GM12878 (cell line): ENCODE data around the gene FEN1. TPM values are rescaled to one million over a fixed set of nuclear protein-coding genes. Genes with fewer than 3 reads are reported as not detected.

Experiments used
- ATAC-seq: fragments of 200-7000 bp; cut with Tn5 transposase; 3 replicates; pipeline ENCODE4 v1.9.1; 2020; ENCODE audit warnings: mild to moderate bottlenecking, moderate library complexity
- BruUV-seq: library from RNA; stranded (reverse); fragments of 400-500 nt; replicated peaks from 2 replicates; lab custom pipeline; 2021; lab: Mats Ljungman, UMichigan
- CTCF ChIA-PET: fragments of 300-600 bp; sonication (Branson Sonifier 250); formaldehyde crosslinking; extraction: SDS; loops from one replicate; lab custom pipeline; 2021; ENCODE audit warnings: inconsistent platforms; lab: Yijun Ruan, JAX
- POLR2A ChIA-PET: fragments of 350-600 bp; formaldehyde crosslinking; extraction: SDS; loops from one replicate; lab custom pipeline; 2021; ENCODE audit warnings: inconsistent platforms; lab: Charles Lee
- RAD21 ChIA-PET: fragments of 300-600 bp; sonication (Branson Sonifier 250); formaldehyde crosslinking; loops from one replicate; lab custom pipeline; 2023; ENCODE audit warnings: antibody characterized with exemption; ENCODE audit not compliant: unreplicated experiment; lab: Charles Lee
- SMC1A ChIA-PET: fragments of 300-600 bp; sonication (Branson Sonifier 250); formaldehyde crosslinking; loops from one replicate; lab custom pipeline; 2023; ENCODE audit not compliant: unreplicated experiment, uncharacterized antibody; lab: Charles Lee
- DNase-seq: peaks from one replicate; pipeline ENCODE4 v3.0.0-alpha.2; 2011; ENCODE audit warnings: low read depth, low spot score
- FAIRE-seq: peaks from 3 replicates; lab custom pipeline; 2011; peaks lifted over from hg19 to GRCh38; lab: Jason Lieb, UNC
- H2AFZ ChIP-seq: 2 replicates; pipeline ENCODE4 v1.6.0; 2011; ENCODE audit warnings: low read depth, low read length, control low read depth; ENCODE audit not compliant: control insufficient read depth
- H3K27ac ChIP-seq: 2 replicates; pipeline ENCODE4 v1.5.1; 2011; ENCODE audit warnings: control low read depth; ENCODE audit not compliant: control insufficient read depth, insufficient read depth
- H3K27me3 ChIP-seq, 2 experiments: replicated peaks in 1 of 2; 2 replicates each; pipeline versions ENCODE4 v1.6.0 to v1.6.1; 2011; ENCODE audit warnings: low read length in 1 of 2; ENCODE audit not compliant: control insufficient read depth in 2 of 2, insufficient read depth in 2 of 2
- H3K36me3 ChIP-seq, 2 experiments: 2 replicates each; pipeline ENCODE4 v1.5.1; 2011; ENCODE audit warnings: low read length in 1 of 2; ENCODE audit not compliant: control insufficient read depth in 2 of 2, insufficient read depth in 2 of 2
- H3K4me1 ChIP-seq: 2 replicates; pipeline ENCODE4 v1.6.1; 2011; ENCODE audit warnings: mild to moderate bottlenecking, low read length, moderate library complexity, mixed read lengths; ENCODE audit not compliant: control insufficient read depth, insufficient read depth
- H3K4me2 ChIP-seq: 2 replicates; pipeline ENCODE4 v1.6.0; 2011; ENCODE audit warnings: control low read depth; ENCODE audit not compliant: control insufficient read depth, insufficient read depth
- H3K4me3 ChIP-seq: fragments of 200-600 bp; sonication (generic); 2 replicates; pipeline ENCODE4 v1.5.1; 2016
- H3K79me2 ChIP-seq: 2 replicates; pipeline ENCODE4 v1.6.0; 2011; ENCODE audit warnings: low read length; ENCODE audit not compliant: control insufficient read depth, insufficient read depth
- H3K9ac ChIP-seq: 2 replicates; pipeline ENCODE4 v1.8.0; 2011; ENCODE audit warnings: low read length, control low read depth, mixed read lengths; ENCODE audit not compliant: control insufficient read depth, insufficient read depth
- H3K9me3 ChIP-seq: replicated peaks from 3 replicates; pipeline ENCODE4 v1.5.1; 2011; ENCODE audit warnings: mild to moderate bottlenecking, low read length; ENCODE audit not compliant: control insufficient read depth, insufficient read depth
- H4K20me1 ChIP-seq: 2 replicates; pipeline ENCODE4 v1.6.0; 2011; ENCODE audit not compliant: control insufficient read depth, insufficient read depth
- BMI1 ChIP-seq: fragments of 450-650 bp; IDR thresholded peaks from 2 replicates; pipeline ENCODE4 v1.6.1; 2016; ENCODE audit warnings: mild to moderate bottlenecking, moderate library complexity, borderline replicate concordance
- CREM ChIP-seq: IDR thresholded peaks from 2 replicates; pipeline ENCODE4 v1.6.1; 2014; ENCODE audit warnings: antibody characterized with exemption, low read depth
- EED ChIP-seq: sonication (generic); IDR thresholded peaks from 2 replicates; pipeline ENCODE4 v1.6.1; 2016; ENCODE audit warnings: antibody characterized with exemption, low read depth
- ESRRA ChIP-seq: IDR thresholded peaks from 2 replicates; pipeline ENCODE4 v1.6.1; 2012; ENCODE audit warnings: mild to moderate bottlenecking, low read length, improper control_type of control experiment
- HDAC6 ChIP-seq: fragments of 200-600 bp; sonication (generic); IDR thresholded peaks from one replicate; pipeline ENCODE4 v1.8.0; 2017; ENCODE audit warnings: antibody characterized with exemption; ENCODE audit not compliant: unreplicated experiment
- NBN ChIP-seq: fragments of 450-650 bp; IDR thresholded peaks from 2 replicates; pipeline ENCODE4 v1.6.1; 2016
- NFXL1 ChIP-seq: fragments of 450-650 bp; IDR thresholded peaks from 2 replicates; pipeline ENCODE4 v1.6.1; 2017; ENCODE audit warnings: antibody characterized with exemption, mild to moderate bottlenecking, borderline replicate concordance
- PBX3 ChIP-seq: IDR thresholded peaks from 2 replicates; pipeline ENCODE4 v1.6.1; 2011; ENCODE audit warnings: mild to moderate bottlenecking, low read depth, low read length, moderate library complexity; ENCODE audit not compliant: insufficient replicate concordance
- POLR2A ChIP-seq: IDR thresholded peaks from 2 replicates; pipeline ENCODE4 v1.6.1; 2011; ENCODE audit warnings: low read depth, mild to moderate bottlenecking, low read length
- RFX5 ChIP-seq: IDR thresholded peaks from 2 replicates; pipeline ENCODE4 v1.6.1; 2011; ENCODE audit warnings: low read depth, low read length, improper control_type of control experiment
- SPI1 ChIP-seq: IDR thresholded peaks from 2 replicates; pipeline ENCODE4 v1.6.1; 2011; ENCODE audit warnings: low read depth, mild to moderate bottlenecking, low read length, moderate library complexity, borderline replicate concordance; ENCODE audit not compliant: insufficient read depth
- TBL1XR1 ChIP-seq: IDR thresholded peaks from 2 replicates; pipeline ENCODE4 v1.6.1; 2012; ENCODE audit warnings: low read depth, low read length, improper control_type of control experiment
- WGBS: methylation state at CpG from one replicate; pipeline ENCODE4 v1.1.6; 2016; ENCODE audit warnings: low lambda C conversion rate; ENCODE audit not compliant: insufficient replicate concordance, insufficient coverage; ENCODE audit errors: missing lambda C conversion rate; 5-methylcytosine and 5-hydroxymethylcytosine counted together
- in situ Hi-C: fragments of 300-500 bp; cut with MboI; formaldehyde crosslinking; loops from 9 replicates; pipeline ENCODE4 v1.14.3; 2018; ENCODE audit warnings: mixed read lengths
- intact Hi-C: fragments of 100-400 bp; cut with micrococcal nuclease; formaldehyde crosslinking; loops from one replicate; pipeline ENCODE4 v1.14.2; 2022; ENCODE audit not compliant: unreplicated experiment
- polyA plus RNA-seq, 11 experiments: library from polyadenylated mRNA; depleted of rRNA in 4 of 11; unstranded in 6 of 11; stranded (reverse) in 5 of 11; fragments of >200 nt; fragmentation: Nextera tagmentation in 4 of 11; fragmentation: Illumina TruSeq in 1 of 11; extraction: Ambion mirVana in 4 of 11; extraction: Trizol in 1 of 11; gene quantifications; 1 replicate in 1 of 11; 2 replicates in 10 of 11; pipeline versions ENCODE4 v1.2.1 to v1.2.3, GENCODE V29; 2011 to 2016; ENCODE audit warnings: inconsistent platforms in 2 of 11, missing spikeins in 2 of 11, low read depth in 1 of 11
- total RNA-seq, 4 experiments: library from RNA; depleted of rRNA in 3 of 4; stranded (reverse); fragments of >200 nt in 3 of 4; fragmentation: Illumina TruSeq in 1 of 4; extraction: Trizol in 1 of 4; gene quantifications; 2 replicates each; pipeline versions ENCODE4 v1.2.1 to v1.2.3, GENCODE V29; 2013 to 2021
- TF ChIP-seq, protein P1 (sequence below): fragments of 450-650 bp; IDR thresholded peaks from 2 replicates; pipeline ENCODE4 v1.6.1; 2017; ENCODE audit warnings: mild to moderate bottlenecking, moderate library complexity

The FEN1 gene
- total and polyA plus RNA-seq, 10 of the 15 experiments (the other 5 are each of a cell fraction or from before 2014, with no cell fraction given), result 54.8 to 282 (median 125) TPM

GRCh38 chr11:61744181-61744580 lies 48.5 kb upstream of the FEN1 start:
- H3K4me2 ChIP-seq, result no peak overlapping the region
- FAIRE-seq, result no peak
- BruUV-seq, result no TSS peak
- H3K9ac ChIP-seq, result no peak overlapping the region
- 33% methylated on average over 20 of the region's 20 CpGs for WGBS
- in situ Hi-C loops (no loop called here), intact Hi-C loops (no loop called here)
- H4K20me1 ChIP-seq, result no peaks in the 10 kb centered on the region
- no peak overlapping the region for H3K27ac ChIP-seq
- H3K79me2 ChIP-seq, result no peaks in the 10 kb centered on the region
- no peak for TF ChIP-seq EED
- no peak for TF ChIP-seq POLR2A
- no peak for TF ChIP-seq CREM
- no peak for TF ChIP-seq HDAC6
- no peak for TF ChIP-seq PBX3
- no peak for TF ChIP-seq SPI1
- TF ChIP-seq NBN, result no peak
- no peak for TF ChIP-seq RFX5
- no peak for TF ChIP-seq TBL1XR1
- no peak for TF ChIP-seq NFXL1
- TF ChIP-seq, protein P1, sequence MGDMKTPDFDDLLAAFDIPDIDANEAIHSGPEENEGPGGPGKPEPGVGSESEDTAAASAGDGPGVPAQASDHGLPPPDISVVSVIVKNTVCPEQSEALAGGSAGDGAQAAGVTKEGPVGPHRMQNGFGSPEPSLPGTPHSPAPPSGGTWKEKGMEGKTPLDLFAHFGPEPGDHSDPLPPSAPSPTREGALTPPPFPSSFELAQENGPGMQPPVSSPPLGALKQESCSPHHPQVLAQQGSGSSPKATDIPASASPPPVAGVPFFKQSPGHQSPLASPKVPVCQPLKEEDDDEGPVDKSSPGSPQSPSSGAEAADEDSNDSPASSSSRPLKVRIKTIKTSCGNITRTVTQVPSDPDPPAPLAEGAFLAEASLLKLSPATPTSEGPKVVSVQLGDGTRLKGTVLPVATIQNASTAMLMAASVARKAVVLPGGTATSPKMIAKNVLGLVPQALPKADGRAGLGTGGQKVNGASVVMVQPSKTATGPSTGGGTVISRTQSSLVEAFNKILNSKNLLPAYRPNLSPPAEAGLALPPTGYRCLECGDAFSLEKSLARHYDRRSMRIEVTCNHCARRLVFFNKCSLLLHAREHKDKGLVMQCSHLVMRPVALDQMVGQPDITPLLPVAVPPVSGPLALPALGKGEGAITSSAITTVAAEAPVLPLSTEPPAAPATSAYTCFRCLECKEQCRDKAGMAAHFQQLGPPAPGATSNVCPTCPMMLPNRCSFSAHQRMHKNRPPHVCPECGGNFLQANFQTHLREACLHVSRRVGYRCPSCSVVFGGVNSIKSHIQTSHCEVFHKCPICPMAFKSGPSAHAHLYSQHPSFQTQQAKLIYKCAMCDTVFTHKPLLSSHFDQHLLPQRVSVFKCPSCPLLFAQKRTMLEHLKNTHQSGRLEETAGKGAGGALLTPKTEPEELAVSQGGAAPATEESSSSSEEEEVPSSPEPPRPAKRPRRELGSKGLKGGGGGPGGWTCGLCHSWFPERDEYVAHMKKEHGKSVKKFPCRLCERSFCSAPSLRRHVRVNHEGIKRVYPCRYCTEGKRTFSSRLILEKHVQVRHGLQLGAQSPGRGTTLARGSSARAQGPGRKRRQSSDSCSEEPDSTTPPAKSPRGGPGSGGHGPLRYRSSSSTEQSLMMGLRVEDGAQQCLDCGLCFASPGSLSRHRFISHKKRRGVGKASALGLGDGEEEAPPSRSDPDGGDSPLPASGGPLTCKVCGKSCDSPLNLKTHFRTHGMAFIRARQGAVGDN, result no peak
- no peak for TF ChIP-seq BMI1
- no peak for TF ChIP-seq ESRRA
- no peaks in the 10 kb centered on the region for H3K36me3 ChIP-seq
- H3K27me3 ChIP-seq, result peaks cover 0 to 2% of the 10 kb centered on the region in 2 experiments; a peak in 1 of 4 replicates
- no peak for DNase-seq
- no peaks in the 10 kb centered on the region; the same call in 1 of the 2 replicates for H3K4me1 ChIP-seq
- CTCF ChIA-PET, result interaction anchor here (1.4 to 2.7 kb wide), 3 partner anchors 9 to 44 kb away, joined by 4 to 13 read pairs (median 7); no protein-coding TSS in a partner anchor
- no peak for ATAC-seq
- SMC1A ChIA-PET, result no interaction called here
- POLR2A ChIA-PET, result no interaction called here
- H2AFZ ChIP-seq, result no peak overlapping the region
- H3K4me3 ChIP-seq, result no peak overlapping the region
- no peaks in the 10 kb centered on the region for H3K9me3 ChIP-seq
- RAD21 ChIA-PET, result interaction anchor here (2.4 kb wide), 1 partner anchor 44 kb away, joined by 7 read pairs; no protein-coding TSS in a partner anchor
